ENCODE results near the gene KPNA6.
"Not testable (repeated sequence)": the region's sequence is repeated elsewhere in the genome, so short reads cannot be mapped to it uniquely, and the experiment has no call there.

The KPNA6 gene

GRCh38 chr1:32107742-32108661 is at the start of gene KPNA6:
TSS of gene KPNA6 (plus strand) at chr1:32108056. CDS start at chr1:32108131, 75 bp downstream.
- DNase-seq (ENCODE audit: low spot score), result peak; percentile 79

GRCh38 chr1:32060914-32061313 is 46.9 kb upstream of the KPNA6 start:
- DNase-seq (ENCODE audit: low spot score), result no peak

- DNase-seq (ENCODE audit: low spot score), result no peak
These were observed 45.0 kb upstream of the KPNA6 start for GRCh38 chr1:32062867-32063230.

- peak; percentile 65 for DNase-seq (ENCODE audit: low spot score)
These were observed 44.6 kb upstream of the KPNA6 start for GRCh38 chr1:32063261-32063681.

- DNase-seq (ENCODE audit: low spot score), result not testable (repeated sequence)
These were observed 42.0 kb upstream of the KPNA6 start for GRCh38 chr1:32065613-32066488.

- DNase-seq (ENCODE audit: low spot score), result no peak
These were observed 41.4 kb upstream of the KPNA6 start for GRCh38 chr1:32066489-32066873.

GRCh38 chr1:32068957-32069588 is 38.8 kb upstream of the KPNA6 start:
- no peak for DNase-seq (ENCODE audit: low spot score)

- no peak for DNase-seq (ENCODE audit: low spot score)
These were observed 35.9 kb upstream of the KPNA6 start for GRCh38 chr1:32071758-32072621.

- DNase-seq (ENCODE audit: low spot score), result peak; percentile 96
These were observed 35.1 kb upstream of the KPNA6 start, which contains the start of gene TMEM39B for GRCh38 chr1:32072622-32073298. TSS of gene TMEM39B (plus strand) at chr1:32072939. CDS start at chr1:32073048, 109 bp downstream.

GRCh38 chr1:32073299-32074229 is 34.3 kb upstream of the KPNA6 start:
- peak; percentile 49 for DNase-seq (ENCODE audit: low spot score)

- DNase-seq (ENCODE audit: low spot score), result no peak
These were observed 33.0 kb upstream of the KPNA6 start for GRCh38 chr1:32074841-32075240.

- DNase-seq (ENCODE audit: low spot score), result no peak
These were observed 30.4 kb upstream of the KPNA6 start for GRCh38 chr1:32077451-32077850.

GRCh38 chr1:32082022-32082421 is 25.8 kb upstream of the KPNA6 start:
- DNase-seq (ENCODE audit: low spot score), result no peak

- not testable (repeated sequence) for DNase-seq (ENCODE audit: low spot score)
These were observed 21.5 kb upstream of the KPNA6 start for GRCh38 chr1:32086381-32086780.

GRCh38 chr1:32091176-32091575 is 16.7 kb upstream of the KPNA6 start:
- DNase-seq (ENCODE audit: low spot score), result no peak

- no peak for DNase-seq (ENCODE audit: low spot score)
These were observed 16.3 kb upstream of the KPNA6 start for GRCh38 chr1:32091591-32091990.

GRCh38 chr1:32094746-32095521 is 12.9 kb upstream of the KPNA6 start:
- DNase-seq (ENCODE audit: low spot score), result no peak

- no peak for DNase-seq (ENCODE audit: low spot score)
These were observed 8.4 kb upstream of the KPNA6 start for GRCh38 chr1:32099426-32099825.

GRCh38 chr1:32100359-32100758 is 7.5 kb upstream of the KPNA6 start:
- no peak for DNase-seq (ENCODE audit: low spot score)
